ENCODE measurements around the gene HMCES.

GRCh38 chr3:129263161-129263910, 15.3 kb upstream of the HMCES start:
- no peak for TF ChIP-seq CTCF (CRISPR knock-in tag; IDR thresholded peaks at IDR 0.05)
- no peak for TF ChIP-seq CREM (IDR thresholded peaks at IDR 0.05)
- no peak for TF ChIP-seq CREM (CRISPR knock-in tag; IDR thresholded peaks at IDR 0.05)
- no peak for TF ChIP-seq RAD21 (CRISPR knock-in tag; IDR thresholded peaks at IDR 0.05)
- no peak for TF ChIP-seq CREB1 (IDR thresholded peaks at IDR 0.05)
- TF ChIP-seq CREB1 (CRISPR knock-in tag; IDR thresholded peaks at IDR 0.05) = no peak
- TF ChIP-seq TRIM24 (CRISPR knock-in tag; IDR thresholded peaks at IDR 0.05) = no peak
- no peak for TF ChIP-seq ZNF44 (CRISPR knock-in tag; IDR thresholded peaks at IDR 0.05)
- TF ChIP-seq CREB3 (CRISPR knock-in tag; IDR thresholded peaks at IDR 0.05) = no peak
- no peak for TF ChIP-seq CHD2 (IDR thresholded peaks at IDR 0.05; ENCODE audit: low read depth, low read length)
- no peak for TF ChIP-seq ZNF335 (CRISPR knock-in tag; IDR thresholded peaks at IDR 0.05)
- TF ChIP-seq ZNF10 (CRISPR knock-in tag; IDR thresholded peaks at IDR 0.05; ENCODE audit: borderline replicate concordance, low read depth) = no peak
- TF ChIP-seq PHF21A (CRISPR knock-in tag; IDR thresholded peaks at IDR 0.05) = no peak
